Nephron (organoid): Measurements from ENCODE around the gene EPHB3.

Experiments
- H3K27ac Mint-ChIP-seq, 3 experiments: 2 replicates each; pipeline ENCODE4 v1.8.0; 2020; ENCODE audit warnings: mixed read lengths in 3 of 3, mild to moderate bottlenecking in 2 of 3, moderate library complexity in 1 of 3
- H3K27me3 Mint-ChIP-seq: 2 replicates; pipeline ENCODE4 v1.8.0; 2021; ENCODE audit warnings: low read depth, mild to moderate bottlenecking, moderate library complexity, mixed read lengths
- H3K36me3 Mint-ChIP-seq: 2 replicates; pipeline ENCODE4 v1.8.0; 2020; ENCODE audit warnings: low read depth, mixed read lengths
- H3K4me1 Mint-ChIP-seq: 2 replicates; pipeline ENCODE4 v1.8.0; 2020; ENCODE audit warnings: mixed read lengths
- H3K4me3 Mint-ChIP-seq, 3 experiments: 2 replicates each; pipeline ENCODE4 v1.8.0; 2020; ENCODE audit warnings: mild to moderate bottlenecking in 3 of 3, mixed read lengths in 3 of 3, moderate library complexity in 2 of 3
- H3K9me3 Mint-ChIP-seq: 2 replicates; pipeline ENCODE4 v1.8.0; 2020; ENCODE audit warnings: mixed read lengths
- TF ChIP-seq, protein P1 (sequence below), 3 experiments: fragments of 200-600 bp; sonication (generic); IDR thresholded peaks; one replicate each; pipeline ENCODE4 v1.5.0; 2021; ENCODE audit warnings: antibody characterized with exemption in 3 of 3; ENCODE audit not compliant: unreplicated experiment in 3 of 3

EPHB3 gene

DNA sequence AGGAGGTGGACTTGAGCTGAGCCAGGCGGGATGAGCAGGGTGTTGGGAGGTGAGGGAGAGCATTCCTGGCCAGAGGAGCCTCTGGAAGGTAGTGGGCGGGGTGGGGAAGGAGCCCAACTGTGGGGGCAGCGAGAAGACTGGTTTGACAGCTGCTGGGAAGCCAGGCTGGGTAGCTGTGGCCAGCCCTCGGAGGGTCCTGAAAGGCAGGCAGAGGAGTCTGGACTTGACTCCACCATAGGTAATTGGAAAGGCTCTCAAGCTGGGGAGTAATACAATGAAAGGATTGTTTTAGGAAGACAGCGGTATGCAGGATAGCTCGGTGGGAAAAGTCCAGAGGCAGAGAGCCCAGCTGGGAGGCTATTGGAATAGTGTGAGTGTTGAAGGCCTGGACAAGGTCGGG lies 17.2 kb downstream of the EPHB3 start:
- Mint-ChIP-seq H3K36me3 (peaks cover 55% of the 10 kb centered on the region), H3K4me1 (peaks cover 65% of the 10 kb centered on the region), H3K9me3 (no peaks in the 10 kb centered on the region), H3K27me3 (peaks cover 5% of the 10 kb centered on the region), H3K27ac (peak overlapping the region; percentile 38 to 45 (median 41)), H3K4me3 (peak overlapping the region in 1 of 3 experiments; percentile 9)
- TF ChIP-seq, protein P1, sequence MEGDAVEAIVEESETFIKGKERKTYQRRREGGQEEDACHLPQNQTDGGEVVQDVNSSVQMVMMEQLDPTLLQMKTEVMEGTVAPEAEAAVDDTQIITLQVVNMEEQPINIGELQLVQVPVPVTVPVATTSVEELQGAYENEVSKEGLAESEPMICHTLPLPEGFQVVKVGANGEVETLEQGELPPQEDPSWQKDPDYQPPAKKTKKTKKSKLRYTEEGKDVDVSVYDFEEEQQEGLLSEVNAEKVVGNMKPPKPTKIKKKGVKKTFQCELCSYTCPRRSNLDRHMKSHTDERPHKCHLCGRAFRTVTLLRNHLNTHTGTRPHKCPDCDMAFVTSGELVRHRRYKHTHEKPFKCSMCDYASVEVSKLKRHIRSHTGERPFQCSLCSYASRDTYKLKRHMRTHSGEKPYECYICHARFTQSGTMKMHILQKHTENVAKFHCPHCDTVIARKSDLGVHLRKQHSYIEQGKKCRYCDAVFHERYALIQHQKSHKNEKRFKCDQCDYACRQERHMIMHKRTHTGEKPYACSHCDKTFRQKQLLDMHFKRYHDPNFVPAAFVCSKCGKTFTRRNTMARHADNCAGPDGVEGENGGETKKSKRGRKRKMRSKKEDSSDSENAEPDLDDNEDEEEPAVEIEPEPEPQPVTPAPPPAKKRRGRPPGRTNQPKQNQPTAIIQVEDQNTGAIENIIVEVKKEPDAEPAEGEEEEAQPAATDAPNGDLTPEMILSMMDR (IDR thresholded peaks at IDR 0.05; ENCODE audit: unreplicated experiment in 3 of 3), result no peak

DNA sequence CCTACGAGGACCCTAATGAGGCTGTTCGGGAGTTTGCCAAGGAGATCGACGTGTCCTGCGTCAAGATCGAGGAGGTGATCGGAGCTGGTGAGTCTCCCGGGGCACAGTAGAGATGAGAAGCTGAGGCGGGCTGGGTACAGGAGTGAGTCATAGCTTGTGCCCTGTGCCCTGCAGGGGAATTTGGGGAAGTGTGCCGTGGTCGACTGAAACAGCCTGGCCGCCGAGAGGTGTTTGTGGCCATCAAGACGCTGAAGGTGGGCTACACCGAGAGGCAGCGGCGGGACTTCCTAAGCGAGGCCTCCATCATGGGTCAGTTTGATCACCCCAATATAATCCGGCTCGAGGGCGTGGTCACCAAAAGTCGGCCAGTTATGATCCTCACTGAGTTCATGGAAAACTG lies 17.9 kb downstream of the EPHB3 start:
- Mint-ChIP-seq H3K9me3 (no peaks in the 10 kb centered on the region), H3K36me3 (peaks cover 55% of the 10 kb centered on the region), H3K4me3 (no peak overlapping the region), H3K4me1 (peaks cover 69% of the 10 kb centered on the region), H3K27ac (peak overlapping the region; percentile 38 to 45 (median 41)), H3K27me3 (peaks cover 5% of the 10 kb centered on the region)
- TF ChIP-seq, protein P1 (IDR thresholded peaks at IDR 0.05; ENCODE audit: unreplicated experiment in 3 of 3), result no peak

DNA sequence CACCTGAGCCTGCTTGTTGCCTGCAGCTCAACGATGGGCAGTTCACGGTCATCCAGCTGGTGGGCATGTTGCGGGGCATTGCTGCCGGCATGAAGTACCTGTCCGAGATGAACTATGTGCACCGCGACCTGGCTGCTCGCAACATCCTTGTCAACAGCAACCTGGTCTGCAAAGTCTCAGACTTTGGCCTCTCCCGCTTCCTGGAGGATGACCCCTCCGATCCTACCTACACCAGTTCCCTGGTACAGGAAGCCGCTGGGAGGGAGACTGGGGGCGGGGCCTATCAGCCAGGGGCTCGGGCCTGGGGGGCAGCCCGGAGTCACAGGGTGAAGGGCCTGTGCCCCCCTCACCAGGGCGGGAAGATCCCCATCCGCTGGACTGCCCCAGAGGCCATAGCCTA lies 18.8 kb downstream of the EPHB3 start:
- H3K4me3 Mint-ChIP-seq, result no peak overlapping the region
- H3K36me3 Mint-ChIP-seq, result peaks cover 55% of the 10 kb centered on the region
- TF ChIP-seq, protein P1 (IDR thresholded peaks at IDR 0.05; ENCODE audit: unreplicated experiment in 3 of 3), result no peak

DNA sequence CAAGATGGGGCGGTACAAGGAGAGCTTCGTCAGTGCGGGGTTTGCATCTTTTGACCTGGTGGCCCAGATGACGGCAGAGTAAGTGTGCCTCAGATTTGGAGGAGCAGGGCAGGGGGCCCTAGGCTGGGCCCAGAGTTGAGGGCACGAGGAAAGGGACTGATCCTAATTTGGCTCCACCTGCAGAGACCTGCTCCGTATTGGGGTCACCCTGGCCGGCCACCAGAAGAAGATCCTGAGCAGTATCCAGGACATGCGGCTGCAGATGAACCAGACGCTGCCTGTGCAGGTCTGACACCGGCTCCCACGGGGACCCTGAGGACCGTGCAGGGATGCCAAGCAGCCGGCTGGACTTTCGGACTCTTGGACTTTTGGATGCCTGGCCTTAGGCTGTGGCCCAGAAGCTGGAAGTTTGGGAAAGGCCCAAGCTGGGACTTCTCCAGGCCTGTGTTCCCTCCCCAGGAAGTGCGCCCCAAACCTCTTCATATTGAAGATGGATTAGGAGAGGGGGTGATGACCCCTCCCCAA lies 19.8 kb downstream of the EPHB3 start:
- H3K4me1 Mint-ChIP-seq, result peaks cover 65% of the 10 kb centered on the region
- TF ChIP-seq, protein P1 (IDR thresholded peaks at IDR 0.05; ENCODE audit: unreplicated experiment in 3 of 3), result no peak

More for the DNA sequence above, 18.8 kb downstream of the EPHB3 start:
- Mint-ChIP-seq H3K27me3 (peaks cover 5% of the 10 kb centered on the region), H3K27ac (peak overlapping the region in 2 of 3 experiments; percentile 54 to 68), H3K9me3 (no peaks in the 10 kb centered on the region), H3K4me1 (peaks cover 68% of the 10 kb centered on the region)

DNA sequence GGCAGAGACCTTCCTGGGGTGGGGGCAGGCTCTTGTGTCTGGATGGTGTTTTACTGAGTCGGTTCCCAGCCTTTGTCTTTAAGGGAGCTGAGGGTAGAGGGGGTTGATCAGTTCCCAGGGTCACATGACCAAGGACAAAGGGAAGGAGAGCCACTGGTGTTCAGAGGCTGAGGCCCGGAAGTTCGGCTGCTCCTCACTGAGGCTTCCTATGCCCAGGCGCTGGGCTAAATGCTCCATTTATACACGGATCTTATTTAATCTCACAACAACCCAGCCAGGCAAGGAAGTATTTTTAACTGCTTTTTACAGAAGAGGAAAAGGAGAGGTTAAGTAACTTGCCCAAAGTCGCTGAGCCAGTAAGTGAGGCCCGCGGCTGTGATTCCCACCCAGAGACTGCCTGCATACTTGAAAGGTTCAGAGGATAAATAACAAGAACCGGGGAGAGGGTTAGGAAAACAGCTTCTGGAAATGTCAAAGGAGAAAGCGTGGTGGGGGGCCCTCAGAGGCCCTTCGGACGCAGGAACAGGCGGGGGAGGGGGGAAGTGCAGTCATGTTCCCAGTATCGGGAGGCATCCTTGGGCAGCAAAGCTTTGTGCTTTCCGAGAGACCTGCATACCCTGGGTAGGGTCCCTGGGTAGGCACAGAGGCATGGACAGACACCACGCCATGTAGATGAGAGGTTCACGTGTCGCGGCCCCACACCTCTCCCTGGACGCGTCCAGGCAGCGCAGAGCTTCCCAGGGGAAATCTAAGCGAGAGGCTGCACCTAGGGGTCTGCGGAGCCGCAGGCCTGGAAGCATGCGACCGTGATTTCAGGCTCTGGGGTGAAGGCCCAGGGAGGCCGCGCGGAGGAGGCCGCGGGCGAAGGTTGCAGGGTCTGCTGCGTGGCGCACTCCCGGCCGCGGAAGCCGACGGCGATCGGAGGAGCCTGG lies 21.3 kb downstream of the EPHB3 start:
- Mint-ChIP-seq H3K4me1 (peaks cover 58% of the 10 kb centered on the region), H3K9me3 (no peaks in the 10 kb centered on the region), H3K27me3 (peaks cover 3% of the 10 kb centered on the region), H3K27ac (peak overlapping the region; percentile 96 to 98 (median 97)), H3K36me3 (peaks cover 40% of the 10 kb centered on the region), H3K4me3 (peak overlapping the region; percentile 80 to 84 (median 83))
- TF ChIP-seq, protein P1 (IDR thresholded peaks at IDR 0.05; ENCODE audit: unreplicated experiment in 3 of 3), result no peak

More for the DNA sequence above, 19.8 kb downstream of the EPHB3 start:
- Mint-ChIP-seq H3K9me3 (no peaks in the 10 kb centered on the region), H3K36me3 (peaks cover 51% of the 10 kb centered on the region), H3K4me3 (no peak overlapping the region), H3K27ac (peak overlapping the region in 1 of 3 experiments; percentile 98), H3K27me3 (peaks cover 5% of the 10 kb centered on the region)
